Endodermal cell (in vitro differentiated cells): Measurements from ENCODE around the gene ING2. TPM values are rescaled to one million over a fixed set of nuclear protein-coding genes. Genes with fewer than 3 reads are reported as not detected.
A peak's percentile ranks its signal among the peaks of the same experiment; 100 is the strongest.
"Not testable (repeated sequence)": the region's sequence is repeated elsewhere in the genome, so short reads cannot be mapped to it uniquely, and the experiment has no call there.

Source experiments
- DNase-seq: peaks from one replicate; pipeline ENCODE4 v3.0.0-alpha.2; 2017
- H3K27ac ChIP-seq: 2 replicates; pipeline ENCODE4 v1.5.1; 2013; ENCODE audit warnings: mild to moderate bottlenecking, low read depth, low read length, moderate library complexity
- H3K27me3 ChIP-seq: 2 replicates; pipeline ENCODE4 v1.6.1; 2013; ENCODE audit warnings: mild to moderate bottlenecking, low read length, moderate library complexity; ENCODE audit not compliant: insufficient read depth, control insufficient read depth, poor library complexity, severe bottlenecking
- H3K36me3 ChIP-seq: 2 replicates; pipeline ENCODE4 v1.7.0; 2013; ENCODE audit warnings: mild to moderate bottlenecking, low read length, moderate library complexity; ENCODE audit not compliant: control insufficient read depth, insufficient read depth
- H3K4me1 ChIP-seq: one replicate; pipeline ENCODE4 v1.7.0; 2013; ENCODE audit warnings: low read length; ENCODE audit not compliant: control insufficient read depth, insufficient read depth
- H3K4me3 ChIP-seq: 2 replicates; pipeline ENCODE4 v1.5.1; 2013; ENCODE audit warnings: mild to moderate bottlenecking, low read length, moderate library complexity
- H3K9ac ChIP-seq: 2 replicates; pipeline ENCODE4 v1.6.1; 2013; ENCODE audit warnings: mild to moderate bottlenecking, low read length, moderate library complexity; ENCODE audit not compliant: poor library complexity, severe bottlenecking; ENCODE audit errors: extremely low read depth
- H3K9me3 ChIP-seq: 2 replicates; pipeline ENCODE4 v1.6.1; 2013; ENCODE audit warnings: mild to moderate bottlenecking, low read length, moderate library complexity; ENCODE audit not compliant: control insufficient read depth
- H3K27ac Mint-ChIP-seq: 2 replicates; pipeline ENCODE4 v1.8.0; 2020; ENCODE audit warnings: mixed read lengths
- H3K27me3 Mint-ChIP-seq: 2 replicates; pipeline ENCODE4 v1.8.0; 2021; ENCODE audit warnings: mild to moderate bottlenecking, mixed read lengths; ENCODE audit not compliant: insufficient read depth
- H3K36me3 Mint-ChIP-seq: 2 replicates; pipeline ENCODE4 v1.8.0; 2020; ENCODE audit warnings: low read depth, mixed read lengths
- H3K4me1 Mint-ChIP-seq: 2 replicates; pipeline ENCODE4 v1.8.0; 2020; ENCODE audit warnings: mixed read lengths
- H3K4me3 Mint-ChIP-seq: 2 replicates; pipeline ENCODE4 v1.8.0; 2020; ENCODE audit warnings: mild to moderate bottlenecking, moderate library complexity, mixed read lengths
- H3K9me3 Mint-ChIP-seq: 2 replicates; pipeline ENCODE4 v1.8.0; 2020; ENCODE audit warnings: mild to moderate bottlenecking, mixed read lengths
- WGBS, 2 experiments: methylation state at CpG; one replicate each; pipeline versions ENCODE4 v1.1.5 to v1.1.7; 2013; ENCODE audit warnings: missing lambda C conversion rate in 2 of 2, mixed read lengths in 1 of 2; ENCODE audit not compliant: insufficient coverage in 1 of 2, insufficient read length in 1 of 2; 5-methylcytosine and 5-hydroxymethylcytosine counted together
- total RNA-seq, 2 donors: library from RNA; stranded (reverse); fragmentation: NEBNext Ultra II Directional in 1 of 2; extraction: Animal tissue kit (Norgen Biotek cat#: 25700) in 1 of 2; gene quantifications; 2 replicates in 1 of 2; 3 replicates in 1 of 2; pipeline ENCODE4 v1.2.1, GENCODE V29; 2021
- TF ChIP-seq, protein P1 (sequence below): fragments of 200-600 bp; sonication (generic); conservative IDR thresholded peaks from 2 replicates; pipeline ENCODE4 v1.5.0; 2021; ENCODE audit warnings: antibody characterized with exemption, mild to moderate bottlenecking

ING2 gene
- total RNA-seq, 2 donors from 2014 or later, result 16.9 to 19.8 TPM

DNA sequence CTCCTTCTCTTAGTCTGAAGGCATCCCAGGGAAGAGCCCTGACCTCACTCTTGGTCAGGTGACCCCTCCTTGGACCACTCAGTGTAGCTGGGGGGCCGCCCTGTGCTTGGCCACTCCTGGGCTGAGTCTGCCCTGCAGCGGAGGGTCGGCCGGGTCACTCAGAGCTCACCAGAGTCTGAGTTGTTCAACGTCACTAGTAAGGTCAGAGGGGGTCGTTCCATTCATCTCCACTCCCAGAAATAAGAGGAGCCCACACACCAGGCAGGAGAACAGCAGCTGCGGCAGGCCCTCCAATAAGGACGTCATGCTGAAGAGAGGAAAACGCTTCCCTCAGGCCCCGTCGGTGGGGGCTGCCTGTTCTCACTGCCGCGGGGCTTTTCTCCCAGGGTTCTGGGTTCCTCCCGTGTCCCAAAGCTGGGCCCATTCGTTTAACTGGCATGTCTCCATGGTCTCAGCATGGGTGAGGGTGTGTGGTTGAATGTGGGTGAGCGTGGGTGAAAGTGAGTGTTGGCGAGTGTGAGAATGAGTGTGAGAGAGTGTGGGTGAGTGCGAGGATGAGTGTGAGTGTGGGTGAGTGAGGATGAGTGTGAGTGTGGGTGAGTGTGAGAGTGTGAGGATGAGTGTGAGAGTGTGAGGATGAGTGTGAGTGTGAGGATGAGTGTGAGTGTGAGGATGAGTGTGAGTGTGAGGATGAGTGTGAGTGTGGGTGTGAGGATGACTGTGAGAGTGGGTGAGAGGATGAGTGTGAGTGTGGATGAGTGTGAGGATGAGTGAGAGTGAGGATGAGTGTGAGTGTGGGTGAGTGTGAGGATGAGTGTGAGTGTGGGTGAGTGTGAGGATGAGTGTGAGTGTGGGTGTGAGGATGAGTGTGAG is 47.7 kb downstream of the ING2 start:
- TF ChIP-seq, protein P1, sequence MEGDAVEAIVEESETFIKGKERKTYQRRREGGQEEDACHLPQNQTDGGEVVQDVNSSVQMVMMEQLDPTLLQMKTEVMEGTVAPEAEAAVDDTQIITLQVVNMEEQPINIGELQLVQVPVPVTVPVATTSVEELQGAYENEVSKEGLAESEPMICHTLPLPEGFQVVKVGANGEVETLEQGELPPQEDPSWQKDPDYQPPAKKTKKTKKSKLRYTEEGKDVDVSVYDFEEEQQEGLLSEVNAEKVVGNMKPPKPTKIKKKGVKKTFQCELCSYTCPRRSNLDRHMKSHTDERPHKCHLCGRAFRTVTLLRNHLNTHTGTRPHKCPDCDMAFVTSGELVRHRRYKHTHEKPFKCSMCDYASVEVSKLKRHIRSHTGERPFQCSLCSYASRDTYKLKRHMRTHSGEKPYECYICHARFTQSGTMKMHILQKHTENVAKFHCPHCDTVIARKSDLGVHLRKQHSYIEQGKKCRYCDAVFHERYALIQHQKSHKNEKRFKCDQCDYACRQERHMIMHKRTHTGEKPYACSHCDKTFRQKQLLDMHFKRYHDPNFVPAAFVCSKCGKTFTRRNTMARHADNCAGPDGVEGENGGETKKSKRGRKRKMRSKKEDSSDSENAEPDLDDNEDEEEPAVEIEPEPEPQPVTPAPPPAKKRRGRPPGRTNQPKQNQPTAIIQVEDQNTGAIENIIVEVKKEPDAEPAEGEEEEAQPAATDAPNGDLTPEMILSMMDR, result no peak
- H3K9me3 Mint-ChIP-seq, result peaks cover 5% of the 10 kb centered on the region
- H3K27ac Mint-ChIP-seq, result no peak overlapping the region
- no peaks in the 10 kb centered on the region for H3K9me3 ChIP-seq
- no peaks in the 10 kb centered on the region for H3K27me3 ChIP-seq
- H3K4me1 ChIP-seq, result no peaks in the 10 kb centered on the region
- peak; percentile 29 for DNase-seq
- no peaks in the 10 kb centered on the region for H3K36me3 Mint-ChIP-seq
- no peaks in the 10 kb centered on the region for H3K4me1 Mint-ChIP-seq
- WGBS, 2 experiments, result 93 to 100% methylated on average over 2 to 18 of the region's 18 CpGs
- H3K4me3 ChIP-seq, result no peak overlapping the region
- H3K27me3 Mint-ChIP-seq, result no peaks in the 10 kb centered on the region
- H3K9ac ChIP-seq, result no peak overlapping the region
- H3K36me3 ChIP-seq, result no peaks in the 10 kb centered on the region
- H3K4me3 Mint-ChIP-seq, result no peak overlapping the region
- no peak overlapping the region for H3K27ac ChIP-seq

DNA sequence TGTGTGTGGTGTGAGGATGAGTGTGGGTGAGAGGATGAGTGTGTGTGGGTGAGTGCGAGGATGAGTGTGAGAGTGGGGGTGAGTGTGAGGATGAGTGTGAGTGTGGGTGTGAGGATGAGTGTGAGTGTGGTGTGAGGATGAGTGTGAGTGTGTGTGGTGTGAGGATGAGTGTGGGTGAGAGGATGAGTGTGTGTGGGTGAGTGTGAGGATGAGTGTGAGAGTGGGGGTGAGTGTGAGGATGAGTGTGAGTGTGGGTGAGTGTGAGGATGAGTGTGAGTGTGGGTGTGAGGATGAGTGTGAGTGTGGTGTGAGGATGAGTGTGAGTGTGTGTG is 48.3 kb downstream of the ING2 start:
- not testable (repeated sequence) for H3K27me3 Mint-ChIP-seq, H3K4me1 Mint-ChIP-seq

GRCh38 chr4:183553601-183554345 is 48.9 kb downstream of the ING2 start:
- no peak overlapping the region for H3K27ac Mint-ChIP-seq
- no peak overlapping the region for H3K9ac ChIP-seq
- no peaks in the 10 kb centered on the region for H3K27me3 Mint-ChIP-seq
- 83 to 87% methylated on average over 2 to 5 of the region's 5 CpGs for WGBS, 2 experiments
- no peak overlapping the region for H3K27ac ChIP-seq
- no peaks in the 10 kb centered on the region for H3K36me3 Mint-ChIP-seq
- H3K36me3 ChIP-seq, result no peaks in the 10 kb centered on the region
- no peaks in the 10 kb centered on the region for H3K4me1 Mint-ChIP-seq
- H3K27me3 ChIP-seq, result no peaks in the 10 kb centered on the region
- no peak overlapping the region for H3K4me3 Mint-ChIP-seq
- no peaks in the 10 kb centered on the region for H3K4me1 ChIP-seq
- no peaks in the 10 kb centered on the region for H3K9me3 ChIP-seq
- H3K9me3 Mint-ChIP-seq, result peaks cover 5% of the 10 kb centered on the region
- no peak overlapping the region for H3K4me3 ChIP-seq
- DNase-seq, result peak; percentile 33
- TF ChIP-seq, protein P1, result no peak

More for the DNA sequence above, 48.3 kb downstream of the ING2 start:
- H3K4me3 ChIP-seq, H3K36me3 Mint-ChIP-seq, H3K4me1 ChIP-seq, H3K4me3 Mint-ChIP-seq, H3K27me3 ChIP-seq, H3K27ac Mint-ChIP-seq, H3K36me3 ChIP-seq, H3K9me3 ChIP-seq, H3K9me3 Mint-ChIP-seq, H3K27ac ChIP-seq, DNase-seq, H3K9ac ChIP-seq: not testable (repeated sequence)
- no CpG with 5 or more reads among the region's 1 CpG for WGBS, 2 experiments
